Activated CD8-positive, alpha-beta memory T cell treated with anti-CD3 and anti-CD28 coated beads for 36 hours (primary cell): Measurements from ENCODE around the gene ANGPTL2. TPM values are rescaled to one million over a fixed set of nuclear protein-coding genes. Genes with fewer than 3 reads are reported as not detected.

Experiments
- total RNA-seq, 2 experiments: library from RNA; stranded (reverse); gene quantifications; one replicate each; pipeline ENCODE4 v1.2.3, GENCODE V29; 2021

Gene ANGPTL2
- total RNA-seq, 2 experiments from 2014 or later: not detected

Other genes with a start within 250 kb of the ANGPTL2 start
- gene RALGPS1, start 207.9 kb downstream of the ANGPTL2 start, total RNA-seq: 1 to 10 TPM; 1.5 to 1.7 TPM
- 1 to 10 TPM; 4.1 to 4.5 TPM for gene GARNL3, start 142.1 kb upstream of the ANGPTL2 start, total RNA-seq